SKM-1 (cell line): ENCODE measurements around the gene TRPV3.
"Not testable (repeated sequence)": the region's sequence is repeated elsewhere in the genome, so short reads cannot be mapped to it uniquely, and the experiment has no call there.

Source experiments
- DNase-seq: peaks from one replicate; lab custom pipeline; 2025; ENCODE audit not compliant: unreplicated experiment; lab: John Stamatoyannopoulos, UW

Gene TRPV3

GRCh38 chr17:3475812-3476610 lies 81.6 kb downstream of the TRPV3 start, which contains the start of gene ASPA:
TSS of gene ASPA (plus strand) at chr17:3475997. CDS start at chr17:3476160, 163 bp downstream.
- DNase-seq: no peak

GRCh38 chr17:3475251-3475685 lies 82.3 kb downstream of the TRPV3 start:
- DNase-seq: no peak

DNA sequence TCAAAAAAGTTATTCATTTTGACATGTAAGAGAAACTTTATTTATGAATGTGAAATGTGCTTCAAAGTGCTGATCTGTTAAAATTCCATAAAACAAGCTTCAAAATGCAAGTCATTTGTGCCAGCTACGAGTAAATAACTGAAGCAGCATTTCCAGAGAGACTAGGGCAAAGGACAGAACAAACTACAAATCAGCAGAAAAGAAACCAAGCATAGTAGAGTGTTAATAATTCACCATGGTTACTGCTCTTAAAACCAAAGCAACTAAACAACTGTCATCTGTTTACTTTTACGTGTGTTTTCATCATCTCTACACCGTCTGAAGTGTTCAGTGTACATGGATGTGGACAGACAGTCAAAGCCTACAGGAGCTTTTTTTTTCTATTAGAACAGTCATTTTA lies 83.4 kb downstream of the TRPV3 start:
- DNase-seq: no peak

- DNase-seq: no peak
Measured at GRCh38 chr17:3472137-3472536, 85.5 kb downstream of the TRPV3 start.

DNA sequence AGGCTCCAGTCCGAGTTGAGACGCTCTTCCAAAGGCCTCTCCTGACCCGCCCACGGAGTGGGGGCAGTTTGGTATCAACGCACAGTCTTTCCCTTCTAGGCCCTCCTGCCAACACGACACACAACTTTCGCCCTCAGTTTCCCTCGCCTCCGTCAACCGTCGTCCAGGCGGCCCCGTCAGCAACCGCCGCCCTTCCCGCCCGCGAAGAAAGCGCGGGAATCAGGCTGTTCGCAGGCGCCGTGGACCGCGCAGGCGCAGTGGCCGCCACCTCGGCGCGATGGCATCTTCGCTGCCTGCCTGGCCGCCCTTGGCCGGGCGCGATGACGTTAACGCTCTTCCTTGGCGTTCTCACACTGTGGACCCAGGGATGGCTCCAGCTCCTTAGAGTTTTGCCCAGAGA lies 86.0 kb downstream of the TRPV3 start, which contains the start of gene SPATA22:
Gene SPATA22, minus strand, starts transcription at position 221 of the 400 bp plus-strand sequence. CDS start 2,494 bp downstream, outside the sequence.
- DNase-seq: no peak

- DNase-seq: no peak
Measured at GRCh38 chr17:3469529-3469928, 88.1 kb downstream of the TRPV3 start.

GRCh38 chr17:3466355-3466754 lies 91.3 kb downstream of the TRPV3 start:
- DNase-seq: not testable (repeated sequence)
